MM.1S (cell line): ENCODE data around the gene RAB40A.

Experiments used
- DNase-seq: peaks from one replicate; pipeline ENCODE4 v3.0.0-alpha.2; 2015
- H2AFZ ChIP-seq: fragments of 300-600 bp; sonication (generic); 2 replicates; pipeline ENCODE4 v1.6.0; 2016; ENCODE audit warnings: antibody characterized with exemption, low read length
- H3F3A ChIP-seq: fragments of 300-600 bp; sonication (generic); 2 replicates; pipeline ENCODE4 v1.6.1; 2016; ENCODE audit warnings: mild to moderate bottlenecking, antibody characterized with exemption, low read length, moderate library complexity, mixed read lengths; ENCODE audit not compliant: insufficient read depth
- H3K27ac ChIP-seq: fragments of 300-600 bp; sonication (generic); 2 replicates; pipeline ENCODE4 v1.5.1; 2016; ENCODE audit warnings: mild to moderate bottlenecking, low read length
- H3K27me3 ChIP-seq: fragments of 300-600 bp; sonication (generic); replicated peaks from 2 replicates; pipeline ENCODE4 v1.6.0; 2016; ENCODE audit warnings: low read length; ENCODE audit not compliant: insufficient read depth
- H3K36me3 ChIP-seq: fragments of 300-600 bp; sonication (generic); replicated peaks from 2 replicates; pipeline ENCODE4 v1.6.1; 2016; ENCODE audit warnings: mild to moderate bottlenecking, low read length, mixed read lengths; ENCODE audit not compliant: insufficient read depth
- H3K4me1 ChIP-seq: fragments of 300-600 bp; sonication (generic); 2 replicates; pipeline ENCODE4 v1.6.1; 2016; ENCODE audit warnings: low read length, mixed read lengths
- H3K4me2 ChIP-seq: fragments of 300-600 bp; sonication (generic); 2 replicates; pipeline ENCODE4 v1.6.0; 2016; ENCODE audit warnings: low read depth, low read length
- H3K4me3 ChIP-seq: fragments of 300-600 bp; sonication (generic); 2 replicates; pipeline ENCODE4 v1.5.1; 2016; ENCODE audit warnings: low read length, mixed read lengths
- H3K79me2 ChIP-seq: fragments of 300-600 bp; sonication (generic); 2 replicates; pipeline ENCODE4 v1.6.1; 2016; ENCODE audit warnings: mixed run types, low read length, mixed read lengths
- H3K9ac ChIP-seq: fragments of 300-600 bp; sonication (generic); 2 replicates; pipeline ENCODE4 v1.6.1; 2016; ENCODE audit warnings: low read length, mixed read lengths
- H3K9me2 ChIP-seq: fragments of 300-600 bp; sonication (generic); replicated peaks from 2 replicates; pipeline ENCODE4 v1.6.1; 2016; ENCODE audit warnings: mild to moderate bottlenecking, low read length, mixed read lengths; ENCODE audit not compliant: insufficient read depth
- H3K9me3 ChIP-seq: fragments of 300-600 bp; sonication (generic); replicated peaks from 2 replicates; pipeline ENCODE4 v1.6.1; 2016; ENCODE audit warnings: mild to moderate bottlenecking, low read length, mixed read lengths; ENCODE audit not compliant: insufficient read depth
- H4K20me1 ChIP-seq: fragments of 300-600 bp; sonication (generic); 2 replicates; pipeline ENCODE4 v1.6.1; 2016; ENCODE audit warnings: mild to moderate bottlenecking, low read length, moderate library complexity, mixed read lengths; ENCODE audit not compliant: insufficient read depth
- EZH2 ChIP-seq: fragments of 300-600 bp; sonication (generic); optimal IDR thresholded peaks from 2 replicates; pipeline ENCODE3; 2017; ENCODE audit warnings: low read depth, mild to moderate bottlenecking, antibody characterized with exemption, low read length, mixed read lengths
- EZH2phosphoT487 ChIP-seq: fragments of 300-600 bp; sonication (generic); IDR thresholded peaks from 2 replicates; pipeline ENCODE4 v1.6.1; 2018; ENCODE audit warnings: antibody characterized with exemption, low read length
- TF ChIP-seq, protein P1 (sequence below): fragments of 300-600 bp; sonication (generic); IDR thresholded peaks from 2 replicates; pipeline ENCODE4 v1.5.1; 2016; ENCODE audit warnings: antibody characterized with exemption, low read length, mixed read lengths

RAB40A gene

DNA sequence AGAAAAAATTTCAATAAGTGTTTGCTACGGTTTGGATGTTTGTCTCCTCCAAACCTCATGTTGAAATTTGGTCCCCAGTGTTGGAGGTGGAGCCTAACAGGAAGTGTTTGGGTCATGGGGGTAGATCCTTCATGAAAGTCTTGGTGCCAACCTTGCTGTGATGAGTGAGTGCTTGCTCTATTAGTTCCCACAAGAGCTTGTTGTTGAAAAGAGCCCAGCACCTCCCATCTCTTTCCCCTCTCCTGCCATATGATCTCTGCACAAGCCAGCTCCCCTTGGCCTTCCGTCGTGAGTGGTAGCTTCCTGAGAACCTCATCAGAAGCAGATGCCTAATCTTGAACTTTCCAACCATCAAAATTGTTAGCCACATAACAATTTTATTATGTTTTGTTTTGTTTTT lies 10.3 kb upstream of the RAB40A start:
- H3K27me3 ChIP-seq, result no peaks in the 10 kb centered on the region

DNA sequence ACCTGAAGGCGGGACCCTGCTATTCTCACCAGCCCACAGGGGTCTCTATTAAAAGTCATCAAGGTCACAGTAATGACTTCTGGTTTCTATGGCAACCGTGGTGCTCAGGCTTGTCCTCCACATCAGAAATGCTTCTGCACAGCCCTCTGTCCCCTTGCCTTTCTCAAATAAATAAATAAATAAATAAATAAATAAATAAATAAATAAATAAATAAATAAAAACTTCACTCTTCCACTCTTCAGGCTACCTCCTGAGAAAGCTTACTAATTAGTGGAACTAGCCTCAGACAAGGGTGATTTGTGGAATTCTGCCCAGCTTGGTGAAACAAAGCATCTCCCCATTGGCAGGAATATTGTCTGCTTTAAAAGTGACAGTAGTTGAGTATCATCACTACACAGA lies 5.5 kb upstream of the RAB40A start:
- Histone ChIP-seq H3K4me3 (no peak overlapping the region), H3K36me3 (no peaks in the 10 kb centered on the region), H3K9me2 (no peaks in the 10 kb centered on the region), H4K20me1 (no peaks in the 10 kb centered on the region), H3K27me3 (no peaks in the 10 kb centered on the region), H2AFZ (no peak overlapping the region), H3K4me1 (no peaks in the 10 kb centered on the region), H3K4me2 (no peak overlapping the region), H3K9ac (no peak overlapping the region), H3K79me2 (no peaks in the 10 kb centered on the region), H3K27ac (no peak overlapping the region), H3F3A (no peaks in the 10 kb centered on the region), H3K9me3 (no peaks in the 10 kb centered on the region)
- TF ChIP-seq, protein P1, sequence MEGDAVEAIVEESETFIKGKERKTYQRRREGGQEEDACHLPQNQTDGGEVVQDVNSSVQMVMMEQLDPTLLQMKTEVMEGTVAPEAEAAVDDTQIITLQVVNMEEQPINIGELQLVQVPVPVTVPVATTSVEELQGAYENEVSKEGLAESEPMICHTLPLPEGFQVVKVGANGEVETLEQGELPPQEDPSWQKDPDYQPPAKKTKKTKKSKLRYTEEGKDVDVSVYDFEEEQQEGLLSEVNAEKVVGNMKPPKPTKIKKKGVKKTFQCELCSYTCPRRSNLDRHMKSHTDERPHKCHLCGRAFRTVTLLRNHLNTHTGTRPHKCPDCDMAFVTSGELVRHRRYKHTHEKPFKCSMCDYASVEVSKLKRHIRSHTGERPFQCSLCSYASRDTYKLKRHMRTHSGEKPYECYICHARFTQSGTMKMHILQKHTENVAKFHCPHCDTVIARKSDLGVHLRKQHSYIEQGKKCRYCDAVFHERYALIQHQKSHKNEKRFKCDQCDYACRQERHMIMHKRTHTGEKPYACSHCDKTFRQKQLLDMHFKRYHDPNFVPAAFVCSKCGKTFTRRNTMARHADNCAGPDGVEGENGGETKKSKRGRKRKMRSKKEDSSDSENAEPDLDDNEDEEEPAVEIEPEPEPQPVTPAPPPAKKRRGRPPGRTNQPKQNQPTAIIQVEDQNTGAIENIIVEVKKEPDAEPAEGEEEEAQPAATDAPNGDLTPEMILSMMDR, result no peak
- no peak for TF ChIP-seq EZH2phosphoT487
- TF ChIP-seq EZH2, result no peak
- DNase-seq, result no peak

More for the DNA sequence above, 10.3 kb upstream of the RAB40A start:
- H3K4me1 ChIP-seq, result no peaks in the 10 kb centered on the region
- no peak for TF ChIP-seq EZH2
- TF ChIP-seq EZH2phosphoT487, result no peak
- TF ChIP-seq, protein P1, result no peak
- H3K4me2 ChIP-seq, result no peak overlapping the region
- H3K27ac ChIP-seq, result no peak overlapping the region
- no peak for DNase-seq
- H3K79me2 ChIP-seq, result no peaks in the 10 kb centered on the region
- H4K20me1 ChIP-seq, result no peaks in the 10 kb centered on the region
- H2AFZ ChIP-seq, result no peak overlapping the region
- no peaks in the 10 kb centered on the region for H3F3A ChIP-seq
- no peak overlapping the region for H3K9ac ChIP-seq
- H3K4me3 ChIP-seq, result no peak overlapping the region
- H3K36me3 ChIP-seq, result no peaks in the 10 kb centered on the region
- H3K9me2 ChIP-seq, result no peaks in the 10 kb centered on the region
- no peaks in the 10 kb centered on the region for H3K9me3 ChIP-seq

DNA sequence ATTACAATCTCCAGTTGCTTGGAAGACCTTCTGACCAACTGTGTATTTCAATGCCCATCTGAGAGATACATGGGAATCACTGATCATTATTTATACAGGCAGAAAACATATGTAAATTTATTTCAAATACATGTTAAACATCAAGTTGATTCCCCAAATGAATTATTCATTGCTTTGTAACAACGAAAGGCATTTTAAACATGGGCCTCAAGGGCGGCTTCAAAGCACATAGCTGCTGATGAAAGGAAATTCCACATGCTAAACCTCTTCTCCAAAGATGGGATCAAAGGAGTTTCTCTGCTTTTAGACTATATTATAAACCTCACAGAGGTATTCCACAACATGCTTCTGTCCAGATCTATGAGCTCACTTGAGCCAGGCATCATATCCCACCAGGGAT lies 4.3 kb upstream of the RAB40A start:
- H3K36me3 ChIP-seq, result no peaks in the 10 kb centered on the region

More for the DNA sequence above, 4.3 kb upstream of the RAB40A start:
- H3K4me3 ChIP-seq, result no peak overlapping the region
- TF ChIP-seq, protein P1, result no peak
- no peak for TF ChIP-seq EZH2
- TF ChIP-seq EZH2phosphoT487, result no peak
- no peaks in the 10 kb centered on the region for H3K79me2 ChIP-seq
- H4K20me1 ChIP-seq, result no peaks in the 10 kb centered on the region
- no peaks in the 10 kb centered on the region for H3F3A ChIP-seq
- H3K9me3 ChIP-seq, result no peaks in the 10 kb centered on the region
- DNase-seq, result no peak
- no peak overlapping the region for H3K4me2 ChIP-seq
- no peaks in the 10 kb centered on the region for H3K9me2 ChIP-seq
- H3K27ac ChIP-seq, result no peak overlapping the region
- H3K27me3 ChIP-seq, result no peaks in the 10 kb centered on the region
- no peak overlapping the region for H3K9ac ChIP-seq
- H2AFZ ChIP-seq, result no peak overlapping the region
- H3K4me1 ChIP-seq, result no peaks in the 10 kb centered on the region
